Peyer's patch (tissue), 4 donors: ENCODE results near the gene RTEL1.

Experiments used
- CTCF ChIP-seq, 6 experiments: fragments of 450-650 bp in 4 of 6; fragments of 200-600 bp in 2 of 6; sonication (generic) in 1 of 6; IDR thresholded peaks; one replicate each; pipeline ENCODE4 v1.5.1; 2017 to 2019; ENCODE audit warnings: antibody characterized with exemption in 6 of 6, mild to moderate bottlenecking in 3 of 6, moderate library complexity in 1 of 6
- POLR2A ChIP-seq, 2 donors: fragments of 450-650 bp; IDR thresholded peaks; one replicate each; pipeline ENCODE4 v1.5.1; 2017; ENCODE audit warnings: antibody characterized with exemption in 2 of 2, mild to moderate bottlenecking in 2 of 2, moderate library complexity in 2 of 2

- no peak for TF ChIP-seq POLR2A (IDR thresholded peaks at IDR 0.05)
- TF ChIP-seq CTCF (IDR thresholded peaks at IDR 0.05) = no peak
These were observed 35.8 kb downstream of the RTEL1 start for GRCh38 chr20:63693733-63694583.
